ENCODE measurements around the gene FBRSL1. TPM values are rescaled to one million over a fixed set of nuclear protein-coding genes. Genes with fewer than 3 reads are reported as not detected.
"Not testable (repeated sequence)": the region's sequence is repeated elsewhere in the genome, so short reads cannot be mapped to it uniquely, and the experiment has no call there.

Gene FBRSL1
- total RNA-seq, 1 donor from 2014 or later = 60.4 TPM

- DNase-seq (ENCODE audit: low spot score) = no peak
- intact Hi-C loops (cut with DNase I) = loop anchor here (10.0 kb wide), 1 partner anchor 375 kb away; no protein-coding TSS in a partner anchor
Observed at GRCh38 chr12:132529906-132530305, 40.0 kb downstream of the FBRSL1 start.

- intact Hi-C loops (cut with DNase I) = no loop called here
- DNase-seq (ENCODE audit: low spot score) = no peak
Observed at GRCh38 chr12:132530447-132530846, 40.5 kb downstream of the FBRSL1 start.

GRCh38 chr12:132530851-132531250, 40.9 kb downstream of the FBRSL1 start:
- no peak for DNase-seq (ENCODE audit: low spot score)
- intact Hi-C loops (cut with DNase I) = no loop called here

GRCh38 chr12:132532711-132533583, 43.0 kb downstream of the FBRSL1 start:
- intact Hi-C loops (cut with DNase I); DNase-seq (ENCODE audit: low spot score): not testable (repeated sequence)

DNA sequence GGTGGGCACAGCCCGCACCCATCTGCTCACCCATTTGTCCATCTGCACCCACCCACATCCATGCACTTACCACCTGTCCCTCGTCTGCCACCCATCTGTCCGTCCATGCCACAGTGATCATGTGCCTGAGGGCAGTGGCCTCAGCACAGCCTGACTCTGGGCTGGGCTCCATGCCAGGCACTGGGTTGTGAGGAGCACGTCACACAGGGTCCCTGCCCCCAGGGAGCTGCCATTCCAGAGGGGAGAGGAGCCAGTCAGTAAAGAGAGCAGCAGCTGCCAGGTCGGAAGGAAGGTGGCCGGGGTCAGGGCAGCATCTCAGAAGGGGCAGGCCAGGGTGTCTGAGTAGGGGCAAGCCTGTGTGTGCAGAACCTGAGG, 43.6 kb downstream of the FBRSL1 start:
- DNase-seq (ENCODE audit: low spot score) = no peak
- intact Hi-C loops (cut with DNase I) = no loop called here

- intact Hi-C loops (cut with DNase I) = no loop called here
- no peak for DNase-seq (ENCODE audit: low spot score)
Observed at GRCh38 chr12:132534076-132534475, 44.1 kb downstream of the FBRSL1 start.

DNA sequence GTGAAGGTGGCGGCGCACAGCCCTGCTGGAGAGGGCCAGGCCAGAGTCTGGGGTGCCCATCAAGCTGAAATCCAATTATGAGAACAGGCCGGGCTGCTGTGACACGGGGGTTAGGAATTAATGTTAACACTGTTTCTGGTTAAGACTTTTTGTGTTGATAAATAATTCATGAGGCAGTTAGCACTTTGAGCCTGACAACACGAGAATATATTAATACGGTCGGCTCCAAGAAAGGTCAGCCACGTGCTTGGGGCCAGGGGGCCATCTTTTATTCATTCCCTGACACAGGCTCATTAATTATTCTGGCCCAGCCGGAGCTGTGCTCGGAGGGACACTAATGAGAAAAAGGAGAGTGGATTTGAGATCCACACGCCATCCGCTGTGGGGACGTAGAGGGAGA, 45.1 kb downstream of the FBRSL1 start:
- no peak for DNase-seq (ENCODE audit: low spot score)
- intact Hi-C loops (cut with DNase I) = no loop called here

DNA sequence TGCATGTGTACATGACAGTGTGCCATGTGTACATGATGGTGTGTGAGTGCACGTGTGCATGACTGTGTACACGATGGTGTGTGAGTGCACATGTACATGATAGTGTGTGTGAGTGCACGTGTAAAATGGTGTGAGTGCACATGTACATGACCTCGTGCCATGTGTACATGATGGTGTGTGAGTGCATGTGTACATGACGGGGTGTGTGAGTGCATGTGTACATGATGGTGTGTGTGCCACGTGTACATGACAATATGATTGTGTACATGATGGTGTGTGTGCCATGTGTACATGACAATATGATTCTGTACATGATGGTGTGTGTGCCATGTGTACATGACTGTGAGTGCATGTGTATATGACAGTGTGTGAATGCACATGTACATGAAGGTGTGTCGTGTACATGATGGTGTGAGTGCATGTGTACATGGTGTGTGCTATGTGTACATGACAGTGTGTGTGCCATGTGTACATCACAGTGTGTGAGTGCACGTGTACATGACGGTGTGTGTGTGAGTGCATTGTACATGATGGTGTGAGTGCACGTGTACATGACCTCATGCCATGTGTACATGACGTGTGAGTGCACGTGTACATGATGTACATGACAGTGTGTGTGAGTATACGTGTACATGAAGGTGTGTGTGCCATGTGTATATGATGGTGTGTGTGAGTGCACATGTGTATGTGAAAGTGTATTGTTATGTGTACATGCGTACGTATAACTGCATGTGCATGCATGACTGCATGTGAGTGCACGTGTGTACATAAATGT, 46.3 kb downstream of the FBRSL1 start:
- DNase-seq (ENCODE audit: low spot score) = no peak
- intact Hi-C loops (cut with DNase I) = no loop called here

GRCh38 chr12:132537049-132537448, 47.1 kb downstream of the FBRSL1 start:
- DNase-seq (ENCODE audit: low spot score) = no peak
- intact Hi-C loops (cut with DNase I) = no loop called here

DNA sequence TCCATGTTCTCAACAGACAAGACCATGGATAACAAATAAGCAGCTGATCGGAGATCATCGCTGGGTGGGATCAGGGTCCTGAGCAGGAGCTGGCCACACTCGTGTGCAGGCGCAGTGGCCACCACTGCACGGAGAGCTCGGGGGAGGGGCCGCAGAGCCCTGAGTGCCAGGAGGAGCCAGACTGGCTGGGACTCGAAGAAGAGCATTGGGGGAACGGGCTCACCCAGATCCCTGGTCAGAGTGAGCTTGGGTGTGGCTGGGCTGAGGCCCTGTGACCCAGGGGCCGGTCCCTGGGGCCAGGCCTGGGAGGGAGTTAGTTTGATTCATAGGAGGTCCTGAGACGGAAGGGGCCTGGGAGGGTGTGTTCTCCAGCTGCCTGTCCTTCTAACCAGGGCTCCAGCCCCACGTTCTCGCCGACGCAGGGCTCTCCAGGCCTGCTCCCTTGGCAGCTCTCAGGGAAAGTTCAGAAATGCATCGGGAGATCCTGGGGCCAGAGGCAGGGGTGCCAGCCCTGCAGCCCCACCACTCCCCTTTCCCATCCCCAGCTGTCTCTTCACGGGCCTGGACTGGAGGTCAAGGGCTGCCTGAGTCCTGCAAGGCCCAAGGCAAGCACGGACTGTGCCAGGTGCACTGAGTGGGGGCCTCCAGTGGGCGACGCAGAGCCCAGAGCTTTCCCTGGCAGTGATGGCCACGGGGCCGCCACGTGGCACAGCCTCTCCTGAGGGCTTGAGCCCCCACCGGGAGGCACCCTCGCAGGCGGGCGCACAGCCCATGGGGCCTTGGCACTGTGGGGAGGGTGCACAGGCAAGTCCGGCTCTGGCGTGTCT, 48.1 kb downstream of the FBRSL1 start:
- intact Hi-C loops (cut with DNase I) = no loop called here
- DNase-seq (ENCODE audit: low spot score) = no peak

DNA sequence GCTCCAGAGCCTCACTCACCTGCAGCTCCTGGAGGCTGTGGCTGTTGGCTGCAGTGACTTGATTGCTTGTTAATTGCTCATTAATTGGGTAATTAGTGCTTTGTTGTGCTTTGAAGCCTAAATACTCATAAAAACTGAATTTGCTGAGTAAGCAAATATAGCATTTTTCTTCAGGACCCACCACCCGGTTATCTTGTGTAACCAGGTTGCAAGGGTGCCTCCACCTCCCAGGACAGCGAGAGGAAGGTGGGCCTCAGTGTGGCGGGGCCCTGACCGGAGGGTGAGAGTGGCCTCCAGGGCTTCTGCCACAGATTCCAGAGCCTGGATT, 48.7 kb downstream of the FBRSL1 start:
- no peak for DNase-seq (ENCODE audit: low spot score)
- intact Hi-C loops (cut with DNase I) = no loop called here

GRCh38 chr12:132539016-132539773, 49.2 kb downstream of the FBRSL1 start:
- intact Hi-C loops (cut with DNase I) = no loop called here
- no peak for DNase-seq (ENCODE audit: low spot score)

DNA sequence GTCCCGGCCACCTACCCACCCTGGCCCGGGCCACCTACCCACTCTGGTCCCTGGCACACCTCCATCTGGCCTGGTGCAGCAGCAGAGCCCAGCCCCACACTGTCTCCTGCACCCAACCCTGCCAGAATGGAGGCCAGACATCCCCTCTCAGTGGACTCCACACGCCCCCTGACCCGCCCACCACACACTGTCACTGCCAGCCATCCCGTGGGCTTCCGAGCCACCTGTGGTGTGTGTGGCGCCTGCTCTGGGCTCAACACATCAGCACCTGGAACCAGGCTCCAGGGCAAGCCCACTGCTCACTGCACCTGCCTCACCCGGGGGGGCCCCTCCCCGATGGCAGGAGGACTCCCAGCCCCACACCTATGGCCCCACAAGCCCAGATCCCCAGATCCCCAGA, 50.5 kb downstream of the FBRSL1 start:
- intact Hi-C loops (cut with DNase I) = no loop called here
- no peak for DNase-seq (ENCODE audit: low spot score)

DNA sequence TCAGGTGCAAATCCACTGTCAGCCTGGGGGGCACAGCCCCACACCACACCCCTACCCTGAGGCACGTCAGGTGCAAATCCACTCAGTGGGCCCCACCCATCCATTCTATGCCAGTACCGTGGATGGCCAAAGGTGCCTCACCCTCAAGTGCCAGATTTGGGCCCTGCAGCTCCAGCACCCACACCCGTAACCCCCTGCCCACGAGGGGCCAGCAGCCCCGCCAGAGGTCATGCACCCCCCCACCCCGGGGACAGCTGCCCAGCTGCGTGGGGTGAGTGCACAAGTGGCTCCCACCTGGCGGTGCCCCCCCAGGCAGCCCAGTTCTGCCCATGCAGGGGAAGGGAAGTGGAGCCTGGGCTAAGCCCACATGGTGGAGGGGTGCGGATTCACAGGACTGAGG, 51.2 kb downstream of the FBRSL1 start:
- intact Hi-C loops (cut with DNase I) = no loop called here
- DNase-seq (ENCODE audit: low spot score) = no peak

GRCh38 chr12:132541996-132542395, 52.0 kb downstream of the FBRSL1 start:
- DNase-seq (ENCODE audit: low spot score) = no peak
- intact Hi-C loops (cut with DNase I) = no loop called here

- DNase-seq (ENCODE audit: low spot score) = no peak
- intact Hi-C loops (cut with DNase I) = no loop called here
Observed at GRCh38 chr12:132542661-132543060, 52.7 kb downstream of the FBRSL1 start.

GRCh38 chr12:132543298-132544079, 53.5 kb downstream of the FBRSL1 start:
- intact Hi-C loops (cut with DNase I) = no loop called here
- no peak for DNase-seq (ENCODE audit: low spot score)

DNA sequence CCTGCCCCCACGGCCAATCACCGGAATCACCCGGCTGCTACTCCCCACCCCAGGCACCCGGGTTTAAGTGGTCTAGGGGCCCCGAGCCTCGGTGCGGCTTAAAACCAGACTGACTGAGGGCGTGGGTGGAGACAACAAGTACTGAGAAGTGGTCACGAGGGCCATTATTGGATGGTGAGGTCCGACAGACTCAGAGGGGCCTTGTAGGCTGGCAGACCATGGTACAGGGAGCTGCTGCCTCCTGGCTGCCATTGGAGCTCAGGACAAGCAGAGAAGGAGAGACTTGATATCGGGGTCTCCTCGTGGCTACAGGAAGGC, 54.1 kb downstream of the FBRSL1 start:
- no peak for DNase-seq (ENCODE audit: low spot score)
- intact Hi-C loops (cut with DNase I) = no loop called here

DNA sequence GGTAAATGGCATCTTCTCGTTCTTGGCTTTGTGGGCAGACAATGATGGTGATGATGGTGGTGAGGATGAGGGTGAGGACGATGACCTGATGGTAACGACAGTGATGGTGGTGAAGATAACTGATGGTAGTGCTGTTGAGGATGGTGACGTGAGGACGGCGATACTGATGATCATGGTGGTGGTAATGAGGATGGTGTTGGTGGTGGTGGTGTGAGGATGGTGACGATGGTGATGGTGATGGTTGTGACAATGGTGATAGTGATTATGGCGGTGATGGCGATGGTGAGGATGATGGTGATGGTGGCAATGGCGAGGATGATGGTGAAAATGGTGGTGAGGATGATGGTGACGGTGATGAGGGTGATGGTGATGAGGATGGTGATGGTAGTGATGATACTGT, 54.5 kb downstream of the FBRSL1 start:
- no peak for DNase-seq (ENCODE audit: low spot score)
- intact Hi-C loops (cut with DNase I) = no loop called here

All from cardiac septum (tissue), 1 donor.